Measurements from ENCODE around the gene REM2. TPM values are rescaled to one million over a fixed set of nuclear protein-coding genes. Genes with fewer than 3 reads are reported as not detected.

The REM2 gene
- total RNA-seq, 4 donors from 2014 or later, result 0.42 to 0.44 TPM; not detected in 2

DNA sequence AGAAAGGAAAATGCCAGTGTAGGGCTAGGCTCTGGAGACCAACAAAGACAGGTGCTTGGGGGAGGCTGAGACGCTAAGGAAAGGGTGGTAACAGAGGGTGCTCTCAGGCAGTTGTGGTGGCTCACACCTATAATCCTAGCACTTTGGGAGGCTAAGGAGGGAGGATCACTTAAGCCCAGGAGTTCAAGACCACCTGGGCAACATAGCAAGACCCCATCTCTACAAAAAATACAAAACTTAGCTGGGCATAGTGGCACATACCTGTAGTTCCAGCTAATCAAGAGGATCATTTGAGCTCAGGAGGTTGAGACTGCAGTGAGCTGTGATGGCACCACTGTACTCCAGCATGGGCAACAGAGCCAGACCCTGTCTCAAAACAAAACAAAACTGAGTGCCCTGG lies 12.4 kb downstream of the REM2 start:
- Histone ChIP-seq H3K4me3 (no peak overlapping the region), H3K36me3 (peaks cover 0 to 14% (median 0%) of the 10 kb centered on the region in 3 donors), H3K27me3 (no peaks in the 10 kb centered on the region), H3K27ac (no peak overlapping the region), H3K9me3 (no peaks in the 10 kb centered on the region), H3K4me1 (peaks cover 0 to 7% (median 0%) of the 10 kb centered on the region in 4 donors)
- TF ChIP-seq EP300 (IDR thresholded peaks at IDR 0.05) (no peak), POLR2A (IDR thresholded peaks at IDR 0.05) (no peak)
- TF ChIP-seq, protein P1, sequence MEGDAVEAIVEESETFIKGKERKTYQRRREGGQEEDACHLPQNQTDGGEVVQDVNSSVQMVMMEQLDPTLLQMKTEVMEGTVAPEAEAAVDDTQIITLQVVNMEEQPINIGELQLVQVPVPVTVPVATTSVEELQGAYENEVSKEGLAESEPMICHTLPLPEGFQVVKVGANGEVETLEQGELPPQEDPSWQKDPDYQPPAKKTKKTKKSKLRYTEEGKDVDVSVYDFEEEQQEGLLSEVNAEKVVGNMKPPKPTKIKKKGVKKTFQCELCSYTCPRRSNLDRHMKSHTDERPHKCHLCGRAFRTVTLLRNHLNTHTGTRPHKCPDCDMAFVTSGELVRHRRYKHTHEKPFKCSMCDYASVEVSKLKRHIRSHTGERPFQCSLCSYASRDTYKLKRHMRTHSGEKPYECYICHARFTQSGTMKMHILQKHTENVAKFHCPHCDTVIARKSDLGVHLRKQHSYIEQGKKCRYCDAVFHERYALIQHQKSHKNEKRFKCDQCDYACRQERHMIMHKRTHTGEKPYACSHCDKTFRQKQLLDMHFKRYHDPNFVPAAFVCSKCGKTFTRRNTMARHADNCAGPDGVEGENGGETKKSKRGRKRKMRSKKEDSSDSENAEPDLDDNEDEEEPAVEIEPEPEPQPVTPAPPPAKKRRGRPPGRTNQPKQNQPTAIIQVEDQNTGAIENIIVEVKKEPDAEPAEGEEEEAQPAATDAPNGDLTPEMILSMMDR (IDR thresholded peaks at IDR 0.05), result no peak
- WGBS, 2 donors, result 84 to 100% methylated on average over 1 of the region's 1 CpG
- DNase-seq (ENCODE audit: low spot score in 2 of 2), result no peak

DNA sequence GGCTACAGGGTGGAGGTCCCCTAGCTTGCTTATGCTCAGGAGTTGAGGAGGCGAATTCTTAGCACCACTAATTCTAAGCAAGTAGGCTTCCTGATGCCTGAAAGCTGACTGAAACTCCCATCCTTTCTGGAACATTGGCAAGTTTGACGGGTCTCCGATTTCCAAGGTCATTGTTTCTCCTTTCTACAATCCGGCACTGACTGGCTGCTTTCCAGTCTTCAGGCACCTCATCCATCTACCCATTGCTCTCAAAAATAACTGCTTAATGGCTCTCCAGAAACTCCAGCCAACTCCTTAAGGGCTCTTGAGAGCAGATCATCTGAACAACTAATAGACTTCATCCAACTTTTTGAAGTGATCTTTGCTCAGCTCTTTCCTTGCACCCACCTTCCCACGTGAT lies 13.3 kb downstream of the REM2 start:
- no peak for TF ChIP-seq EP300 (IDR thresholded peaks at IDR 0.05)
- TF ChIP-seq POLR2A (IDR thresholded peaks at IDR 0.05), result no peak
- TF ChIP-seq, protein P1 (IDR thresholded peaks at IDR 0.05), result no peak
- H3K4me3 ChIP-seq, result no peak overlapping the region
- DNase-seq (ENCODE audit: low spot score in 2 of 2), result no peak
- WGBS, 2 donors, result 65 to 70% methylated on average over 5 of the region's 5 CpGs
- H3K27me3 ChIP-seq, result no peaks in the 10 kb centered on the region
- H3K4me1 ChIP-seq, result peaks cover 0 to 8% (median 0%) of the 10 kb centered on the region in 4 donors
- H3K36me3 ChIP-seq, result peaks cover 0 to 23% (median 0%) of the 10 kb centered on the region in 3 donors
- H3K27ac ChIP-seq, result no peak overlapping the region
- H3K9me3 ChIP-seq, result no peaks in the 10 kb centered on the region

DNA sequence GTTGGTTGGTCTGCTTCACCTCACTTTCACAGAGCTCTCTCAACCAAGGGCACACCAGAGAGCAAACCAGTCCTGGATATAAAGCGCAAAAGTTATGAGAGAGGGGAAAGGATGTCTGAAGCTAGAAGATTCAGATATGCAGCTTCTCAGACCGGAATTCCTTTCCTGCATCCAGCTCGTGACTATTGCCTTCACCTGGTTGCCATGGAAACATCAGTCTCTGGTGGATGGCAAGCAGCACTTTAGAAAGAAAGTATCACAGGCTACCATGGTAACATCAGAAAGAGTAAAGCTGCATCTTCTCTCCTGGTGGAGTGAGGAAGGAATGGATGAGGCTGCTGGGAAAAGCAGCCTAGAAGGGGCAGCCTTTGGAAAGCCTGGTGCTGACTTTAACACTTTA lies 13.7 kb downstream of the REM2 start:
- WGBS, 2 donors, result 87 to 88% methylated on average over 3 of the region's 3 CpGs
- no peaks in the 10 kb centered on the region for H3K9me3 ChIP-seq
- peaks cover 0 to 8% (median 0%) of the 10 kb centered on the region in 4 donors for H3K4me1 ChIP-seq
- H3K4me3 ChIP-seq, result no peak overlapping the region
- H3K27ac ChIP-seq, result no peak overlapping the region
- H3K36me3 ChIP-seq, result peaks cover 0 to 28% (median 0%) of the 10 kb centered on the region in 3 donors
- DNase-seq (ENCODE audit: low spot score in 2 of 2), result no peak
- TF ChIP-seq, protein P1 (IDR thresholded peaks at IDR 0.05), result no peak
- no peak for TF ChIP-seq POLR2A (IDR thresholded peaks at IDR 0.05)
- TF ChIP-seq EP300 (IDR thresholded peaks at IDR 0.05), result no peak
- no peaks in the 10 kb centered on the region for H3K27me3 ChIP-seq

DNA sequence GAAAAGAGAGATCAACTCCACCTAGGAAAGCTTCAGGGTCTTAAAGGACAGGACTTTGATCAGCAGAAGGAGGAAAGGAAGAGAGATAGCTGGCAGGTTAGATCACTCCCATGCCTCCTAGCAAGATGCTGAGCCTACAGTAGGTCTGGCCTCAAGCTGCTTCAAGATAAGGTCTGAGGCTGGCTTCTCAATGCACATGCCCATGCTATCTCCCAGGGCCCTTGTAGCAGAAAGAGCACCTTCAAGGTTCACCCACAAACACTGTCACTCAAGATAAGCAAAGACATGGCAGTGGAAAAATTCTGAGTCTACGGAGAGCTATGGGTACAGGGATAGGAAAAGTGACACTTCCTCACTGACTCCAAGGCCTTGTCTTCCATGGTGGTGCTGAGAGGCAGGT lies 14.3 kb downstream of the REM2 start:
- peaks cover 0 to 31% (median 0%) of the 10 kb centered on the region in 3 donors for H3K36me3 ChIP-seq
- 94 to 96% methylated on average over 1 of the region's 1 CpG for WGBS, 2 donors
- no peak for DNase-seq (ENCODE audit: low spot score in 2 of 2)
- H3K4me3 ChIP-seq, result no peak overlapping the region
- TF ChIP-seq, protein P1 (IDR thresholded peaks at IDR 0.05), result no peak
- no peak for TF ChIP-seq EP300 (IDR thresholded peaks at IDR 0.05)
- H3K27me3 ChIP-seq, result no peaks in the 10 kb centered on the region
- no peaks in the 10 kb centered on the region for H3K9me3 ChIP-seq
- no peak overlapping the region for H3K27ac ChIP-seq
- peaks cover 0 to 8% (median 0%) of the 10 kb centered on the region in 4 donors for H3K4me1 ChIP-seq

DNA sequence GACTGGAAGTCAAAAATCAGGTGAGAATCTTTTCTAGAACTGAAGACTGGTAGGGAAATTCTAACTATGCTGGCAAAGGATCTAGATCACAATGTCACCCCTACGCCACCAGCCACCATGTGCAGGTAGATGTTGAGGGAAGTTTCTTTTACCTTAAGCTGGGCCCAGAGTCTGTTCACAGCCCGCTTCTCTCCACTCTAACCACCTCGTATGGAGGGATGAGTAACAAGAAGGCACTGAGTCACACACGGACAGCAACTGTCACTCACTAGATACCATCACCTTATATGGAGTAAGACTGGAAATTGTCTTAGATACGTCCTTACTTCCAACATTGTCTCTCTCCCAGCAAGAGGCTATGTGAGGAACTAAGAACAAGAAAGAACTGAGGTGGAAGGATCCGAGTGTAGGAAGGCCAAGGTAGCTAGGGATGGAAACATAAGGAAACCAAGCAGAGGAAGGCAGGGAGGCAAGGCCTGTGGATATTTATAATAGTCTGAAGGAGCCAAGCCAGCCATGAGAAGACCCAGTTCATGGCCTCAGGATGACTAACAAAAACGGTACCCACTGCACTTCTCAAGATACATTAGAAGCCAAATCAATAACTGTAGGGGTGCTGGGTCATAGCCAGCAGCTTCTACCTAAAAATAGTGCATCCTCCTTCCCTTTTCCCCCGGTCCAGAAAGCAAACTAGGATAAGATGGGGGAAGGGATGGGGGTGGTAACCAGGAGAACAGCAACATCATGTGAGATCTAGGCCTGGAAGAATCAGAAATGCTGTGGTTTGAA lies 15.5 kb downstream of the REM2 start:
- H3K4me1 ChIP-seq, result peaks cover 0 to 8% (median 0%) of the 10 kb centered on the region in 4 donors
- H3K27ac ChIP-seq, result no peak overlapping the region
- TF ChIP-seq POLR2A (IDR thresholded peaks at IDR 0.05) (no peak), EP300 (IDR thresholded peaks at IDR 0.05) (no peak)
- TF ChIP-seq, protein P1 (IDR thresholded peaks at IDR 0.05), result no peak
- peaks cover 0 to 39% (median 0%) of the 10 kb centered on the region in 3 donors for H3K36me3 ChIP-seq
- H3K27me3 ChIP-seq, result no peaks in the 10 kb centered on the region
- no peak overlapping the region for H3K4me3 ChIP-seq
- H3K9me3 ChIP-seq, result no peaks in the 10 kb centered on the region
- WGBS, 2 donors, result 61 to 63% methylated on average over 8 of the region's 8 CpGs
- DNase-seq (ENCODE audit: low spot score in 2 of 2), result no peak
